HepG2 (cell line): ENCODE measurements around the gene SLC22A7. TPM values are rescaled to one million over a fixed set of nuclear protein-coding genes. Genes with fewer than 3 reads are reported as not detected.

Experiments used
- ARID5B ChIP-seq: IDR thresholded peaks from 2 replicates; pipeline ENCODE4 v1.4.0; 2020; ENCODE audit warnings: mild to moderate bottlenecking, missing genetic modification reagents
- CEBPZ ChIP-seq: IDR thresholded peaks from 2 replicates; pipeline ENCODE4 v1.6.1; 2012; ENCODE audit warnings: low read length, improper control_type of control experiment
- DPF2 ChIP-seq: sonication (generic); formaldehyde crosslinking; IDR thresholded peaks from 2 replicates; pipeline ENCODE4 v1.4.0; 2020; ENCODE audit warnings: mild to moderate bottlenecking, low read depth, missing genetic modification reagents, borderline replicate concordance
- NFE2 ChIP-seq: sonication (generic); formaldehyde crosslinking; IDR thresholded peaks from 2 replicates; pipeline ENCODE4 v1.4.0; 2020; ENCODE audit warnings: missing genetic modification reagents
- PLRG1 ChIP-seq: fragments of 450-650 bp; conservative IDR thresholded peaks from 2 replicates; pipeline ENCODE4 v1.6.1; 2016
- RBFOX2 ChIP-seq: fragments of 200-400 bp; formaldehyde crosslinking; IDR thresholded peaks from 2 replicates; pipeline ENCODE4 v1.6.1; 2017; ENCODE audit warnings: low read depth, mild to moderate bottlenecking, low read length
- RXRB ChIP-seq: IDR thresholded peaks from 2 replicates; pipeline ENCODE4 v1.6.1; 2016; ENCODE audit warnings: borderline replicate concordance, missing genetic modification reagents, missing compliant biosample characterization
- SIX1 ChIP-seq: sonication (generic); formaldehyde crosslinking; IDR thresholded peaks from 2 replicates; pipeline ENCODE4 v1.4.0; 2020; ENCODE audit warnings: missing genetic modification reagents, borderline replicate concordance
- TMF1 ChIP-seq: sonication (generic); formaldehyde crosslinking; IDR thresholded peaks from 2 replicates; pipeline ENCODE4 v1.8.1; 2022; ENCODE audit warnings: low read depth, missing genetic modification reagents
- TOPORS ChIP-seq: sonication (generic); formaldehyde crosslinking; IDR thresholded peaks from 2 replicates; pipeline ENCODE4 v1.8.0; 2023; ENCODE audit warnings: mild to moderate bottlenecking, missing genetic modification reagents
- TSC22D2 ChIP-seq: sonication (generic); formaldehyde crosslinking; IDR thresholded peaks from 2 replicates; pipeline ENCODE4 v1.5.1; 2020; ENCODE audit warnings: missing genetic modification reagents, mild to moderate bottlenecking, borderline replicate concordance
- ZC3H4 ChIP-seq: sonication (generic); formaldehyde crosslinking; IDR thresholded peaks from 2 replicates; pipeline ENCODE4 v1.4.0; 2020; ENCODE audit warnings: missing genetic modification reagents, borderline replicate concordance
- ZFP36 ChIP-seq: fragments of 150-350 bp; IDR thresholded peaks from 2 replicates; pipeline ENCODE4 v1.6.1; 2018; ENCODE audit warnings: borderline replicate concordance, low read length, low read depth; ENCODE audit not compliant: partially characterized antibody
- ZNF160 ChIP-seq: sonication (generic); formaldehyde crosslinking; IDR thresholded peaks from 2 replicates; pipeline ENCODE4 v1.8.0; 2022; ENCODE audit warnings: mild to moderate bottlenecking, inconsistent platforms, missing genetic modification reagents
- ZNF709 ChIP-seq: sonication (generic); formaldehyde crosslinking; IDR thresholded peaks from 2 replicates; pipeline ENCODE4 v1.5.0; 2020; ENCODE audit warnings: mild to moderate bottlenecking, missing genetic modification reagents
- ZZZ3 ChIP-seq: sonication (generic); formaldehyde crosslinking; IDR thresholded peaks from 2 replicates; pipeline ENCODE4 v1.4.0; 2020; ENCODE audit warnings: missing genetic modification reagents, mild to moderate bottlenecking, borderline replicate concordance
- polyA plus RNA-seq, 8 experiments: library from polyadenylated mRNA; depleted of rRNA in 3 of 8; stranded (reverse) in 7 of 8; unstranded in 1 of 8; fragments of >200 nt; fragmentation: Illumina TruSeq in 4 of 8; extraction: Trizol in 4 of 8; gene quantifications; 2 replicates each; pipeline versions ENCODE4 v1.2.1 to v1.2.3, GENCODE V29; 2011 to 2016; ENCODE audit warnings: low read depth in 4 of 8, missing spikeins in 1 of 8, mixed read lengths in 1 of 8; ENCODE audit not compliant: insufficient read depth in 1 of 8
- total RNA-seq, 5 experiments: library from RNA; depleted of rRNA; stranded (reverse); fragments of >200 nt; fragmentation: Illumina TruSeq; extraction: Trizol; gene quantifications; 2 replicates each; pipeline ENCODE4 v1.2.3, GENCODE V29; 2016; ENCODE audit warnings: low read depth in 1 of 5
- TF ChIP-seq, protein P1 (sequence below): sonication (generic); formaldehyde crosslinking; IDR thresholded peaks from 2 replicates; pipeline ENCODE4 v1.4.0; 2020; ENCODE audit warnings: missing genetic modification reagents
- TF ChIP-seq, protein P2 (sequence below): sonication (generic); formaldehyde crosslinking; IDR thresholded peaks from 2 replicates; pipeline ENCODE4 v1.4.0; 2020; ENCODE audit warnings: mild to moderate bottlenecking, missing genetic modification reagents

The SLC22A7 gene
- total and polyA plus RNA-seq, 2 of the 13 experiments (the other 11 are each of a cell fraction or from before 2014, with no cell fraction given) = 5.3 to 22.6 TPM

- 0 out of 2 replicates have a peak, but pooled peaks have one; percentile 23 for TF ChIP-seq TOPORS (CRISPR knock-in tag)
- TF ChIP-seq TMF1 (CRISPR knock-in tag) = no peak
- no peak for TF ChIP-seq PLRG1
- TF ChIP-seq CEBPZ = no peak
- TF ChIP-seq, protein P1, sequence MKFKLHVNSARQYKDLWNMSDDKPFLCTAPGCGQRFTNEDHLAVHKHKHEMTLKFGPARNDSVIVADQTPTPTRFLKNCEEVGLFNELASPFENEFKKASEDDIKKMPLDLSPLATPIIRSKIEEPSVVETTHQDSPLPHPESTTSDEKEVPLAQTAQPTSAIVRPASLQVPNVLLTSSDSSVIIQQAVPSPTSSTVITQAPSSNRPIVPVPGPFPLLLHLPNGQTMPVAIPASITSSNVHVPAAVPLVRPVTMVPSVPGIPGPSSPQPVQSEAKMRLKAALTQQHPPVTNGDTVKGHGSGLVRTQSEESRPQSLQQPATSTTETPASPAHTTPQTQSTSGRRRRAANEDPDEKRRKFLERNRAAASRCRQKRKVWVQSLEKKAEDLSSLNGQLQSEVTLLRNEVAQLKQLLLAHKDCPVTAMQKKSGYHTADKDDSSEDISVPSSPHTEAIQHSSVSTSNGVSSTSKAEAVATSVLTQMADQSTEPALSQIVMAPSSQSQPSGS (CRISPR knock-in tag) = peak; percentile 56; the same call in 1 of the 2 replicates
- TF ChIP-seq ZFP36 = no peak
- TF ChIP-seq DPF2 (CRISPR knock-in tag) = peak; percentile 85
- no peak for TF ChIP-seq SIX1 (CRISPR knock-in tag)
- peak; percentile 88 for TF ChIP-seq RXRB (CRISPR knock-in tag)
- no peak for TF ChIP-seq NFE2 (CRISPR knock-in tag)
- TF ChIP-seq, protein P2, sequence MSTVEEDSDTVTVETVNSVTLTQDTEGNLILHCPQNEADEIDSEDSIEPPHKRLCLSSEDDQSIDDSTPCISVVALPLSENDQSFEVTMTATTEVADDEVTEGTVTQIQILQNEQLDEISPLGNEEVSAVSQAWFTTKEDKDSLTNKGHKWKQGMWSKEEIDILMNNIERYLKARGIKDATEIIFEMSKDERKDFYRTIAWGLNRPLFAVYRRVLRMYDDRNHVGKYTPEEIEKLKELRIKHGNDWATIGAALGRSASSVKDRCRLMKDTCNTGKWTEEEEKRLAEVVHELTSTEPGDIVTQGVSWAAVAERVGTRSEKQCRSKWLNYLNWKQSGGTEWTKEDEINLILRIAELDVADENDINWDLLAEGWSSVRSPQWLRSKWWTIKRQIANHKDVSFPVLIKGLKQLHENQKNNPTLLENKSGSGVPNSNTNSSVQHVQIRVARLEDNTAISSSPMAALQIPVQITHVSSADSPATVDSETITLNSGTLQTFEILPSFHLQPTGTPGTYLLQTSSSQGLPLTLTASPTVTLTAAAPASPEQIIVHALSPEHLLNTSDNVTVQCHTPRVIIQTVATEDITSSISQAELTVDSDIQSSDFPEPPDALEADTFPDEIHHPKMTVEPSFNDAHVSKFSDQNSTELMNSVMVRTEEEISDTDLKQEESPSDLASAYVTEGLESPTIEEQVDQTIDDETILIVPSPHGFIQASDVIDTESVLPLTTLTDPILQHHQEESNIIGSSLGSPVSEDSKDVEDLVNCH (CRISPR knock-in tag) = 0 out of 2 replicates have a peak, but pooled peaks have one; percentile 68
- TF ChIP-seq ZNF160 (CRISPR knock-in tag) = 0 out of 2 replicates have a peak, but pooled peaks have one; percentile 36
- peak; percentile 86; the same call in 1 of the 2 replicates for TF ChIP-seq ZZZ3 (CRISPR knock-in tag)
- peak; percentile 52; the same call in 1 of the 2 replicates for TF ChIP-seq ZNF709 (CRISPR knock-in tag)
- 0 out of 2 replicates have a peak, but pooled peaks have one; percentile 20 for TF ChIP-seq ZC3H4 (CRISPR knock-in tag)
- TF ChIP-seq RBFOX2 = no peak
- TF ChIP-seq TSC22D2 (CRISPR knock-in tag) = no peak
- TF ChIP-seq ARID5B (CRISPR knock-in tag) = peak; percentile 73
These were observed 21.3 kb upstream of the SLC22A7 start (continued) for GRCh38 chr6:43276577-43277305.
